HG03039 (cell line): ENCODE data around the gene DMKN.
A peak's percentile ranks its signal among the peaks of the same experiment; 100 is the strongest.
"Not testable (repeated sequence)": the region's sequence is repeated elsewhere in the genome, so short reads cannot be mapped to it uniquely, and the experiment has no call there.

Experiments used
- ATAC-seq: cut with Tn5 transposase; IDR thresholded peaks from one replicate; pipeline ENCODE4 v1.9.1; 2021; ENCODE audit warnings: mild to moderate bottlenecking, moderate library complexity; ENCODE audit not compliant: unreplicated experiment

Gene DMKN

DNA sequence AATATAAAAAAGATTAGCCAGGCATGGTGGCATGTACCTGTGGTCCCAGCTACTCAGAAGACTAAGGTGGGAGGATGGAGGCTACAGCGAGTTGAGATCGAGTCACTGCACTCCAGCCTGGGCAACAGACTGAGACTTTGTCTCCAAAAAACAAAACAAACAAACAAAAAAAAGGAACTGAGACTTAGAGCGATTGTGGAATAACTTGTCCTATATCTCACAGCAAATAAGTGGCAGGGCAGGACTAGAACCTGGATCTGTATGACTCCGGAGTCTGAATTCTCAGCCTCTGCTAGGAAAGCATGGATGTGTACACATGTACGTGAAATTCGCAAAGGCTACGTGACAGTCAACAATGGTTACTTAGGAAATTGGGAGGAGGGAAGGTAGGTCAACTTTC, 43.3 kb downstream of the DMKN start:
- no peak for ATAC-seq

DNA sequence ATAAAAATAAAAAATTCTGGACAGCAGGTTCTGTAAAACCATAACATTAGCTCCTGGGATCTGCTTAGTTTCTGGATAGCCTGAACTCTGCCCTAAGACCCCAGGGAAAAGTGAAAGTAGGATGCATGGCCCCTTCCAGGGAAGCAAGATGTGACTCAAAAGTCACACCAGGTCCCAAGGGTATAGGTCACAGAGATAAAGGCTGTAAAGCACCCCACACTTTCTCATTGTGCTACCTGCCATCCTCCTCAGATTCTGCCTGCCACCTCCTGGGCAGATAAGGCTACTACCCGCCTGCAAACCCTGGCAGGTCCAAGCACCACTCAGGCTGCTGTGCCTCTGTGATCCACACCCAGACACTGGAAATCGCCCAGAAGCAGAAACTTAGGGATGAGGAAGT, 44.8 kb downstream of the DMKN start:
- ATAC-seq, result no peak

DNA sequence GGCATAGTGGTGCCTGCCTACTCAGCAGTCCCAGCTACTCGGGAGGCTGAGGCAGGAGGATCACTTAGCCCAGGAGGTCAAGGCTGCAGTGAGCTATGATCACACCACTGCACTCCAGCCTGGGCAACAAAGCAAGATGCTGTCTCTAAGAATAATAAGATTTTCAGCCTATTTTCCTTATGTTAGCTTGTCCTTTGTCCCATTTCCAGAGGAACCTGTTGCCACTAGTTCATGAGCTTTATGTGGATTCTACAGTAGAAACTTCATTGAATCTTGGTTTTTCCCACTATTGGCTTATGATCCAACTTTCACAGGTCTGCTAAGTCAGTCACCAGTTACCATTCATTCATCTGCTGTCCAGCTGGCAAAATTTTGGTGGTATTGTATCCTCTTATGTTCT, 47.2 kb downstream of the DMKN start:
- no peak for ATAC-seq

GRCh38 chr19:35462956-35463355, 50.5 kb downstream of the DMKN start:
- ATAC-seq, result not testable (repeated sequence)

DNA sequence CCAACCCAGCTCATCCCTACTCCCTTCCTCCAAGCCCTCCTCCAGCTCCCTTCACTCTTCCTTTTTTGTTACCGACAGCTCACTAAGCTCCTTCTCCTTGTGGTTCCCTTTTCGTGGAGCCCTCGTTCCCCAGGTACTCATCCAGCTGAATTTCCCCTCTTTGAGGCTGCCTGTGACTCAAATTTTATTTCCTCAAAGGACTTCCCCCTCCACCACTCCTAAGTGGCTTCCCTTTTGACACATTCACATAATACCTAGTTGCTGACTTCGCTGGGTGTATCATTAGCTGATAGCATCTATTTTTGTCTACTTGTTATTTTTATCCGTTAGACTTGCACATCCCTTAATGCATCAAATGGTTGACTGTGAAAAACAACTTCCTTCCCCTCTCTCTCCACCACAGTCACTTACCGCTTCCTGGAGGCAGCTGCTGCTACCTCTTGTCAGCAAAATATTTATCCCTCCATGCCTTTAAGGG, 50.9 kb downstream of the DMKN start:
- peak; percentile 38 for ATAC-seq

DNA sequence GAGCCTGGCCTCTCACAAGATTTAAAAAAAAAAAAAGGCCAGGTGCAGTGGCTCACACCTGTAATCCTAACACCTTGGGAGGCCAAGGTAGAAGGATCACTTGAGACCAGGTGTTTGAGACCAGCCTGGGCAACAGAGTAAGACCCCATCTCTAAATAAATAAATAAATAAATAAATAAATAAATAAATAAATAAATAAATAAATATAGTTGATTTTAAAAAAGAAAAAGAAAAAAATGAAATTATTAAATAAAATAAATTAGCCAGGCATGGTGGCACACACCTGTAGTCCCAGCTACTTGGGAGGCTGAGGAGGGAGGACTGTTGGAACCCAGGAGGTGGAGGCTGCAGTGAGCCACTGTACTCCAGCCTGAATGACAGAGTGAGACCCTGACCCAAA, 51.7 kb downstream of the DMKN start:
- ATAC-seq, result not testable (repeated sequence)

DNA sequence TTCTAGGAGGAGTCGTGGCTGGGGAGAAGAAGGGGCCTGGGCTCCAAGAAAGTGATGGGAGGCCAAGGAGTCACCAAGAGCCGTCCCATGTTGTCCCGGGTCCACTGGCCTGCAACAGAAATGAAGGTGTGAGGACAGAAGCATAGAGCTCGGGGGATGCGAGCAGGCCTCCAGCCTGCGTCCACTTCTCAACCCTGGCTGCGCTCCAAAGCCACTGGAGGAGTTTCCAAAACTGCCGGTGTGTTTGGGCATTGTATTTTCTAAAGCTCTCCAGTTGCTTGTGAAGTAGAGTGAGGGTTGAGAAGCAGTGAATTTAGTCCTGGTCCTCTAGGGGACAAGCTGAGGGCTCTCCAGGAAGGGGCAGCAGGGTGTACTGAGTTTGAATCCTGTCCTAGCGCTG, 52.4 kb downstream of the DMKN start:
- ATAC-seq, result no peak

DNA sequence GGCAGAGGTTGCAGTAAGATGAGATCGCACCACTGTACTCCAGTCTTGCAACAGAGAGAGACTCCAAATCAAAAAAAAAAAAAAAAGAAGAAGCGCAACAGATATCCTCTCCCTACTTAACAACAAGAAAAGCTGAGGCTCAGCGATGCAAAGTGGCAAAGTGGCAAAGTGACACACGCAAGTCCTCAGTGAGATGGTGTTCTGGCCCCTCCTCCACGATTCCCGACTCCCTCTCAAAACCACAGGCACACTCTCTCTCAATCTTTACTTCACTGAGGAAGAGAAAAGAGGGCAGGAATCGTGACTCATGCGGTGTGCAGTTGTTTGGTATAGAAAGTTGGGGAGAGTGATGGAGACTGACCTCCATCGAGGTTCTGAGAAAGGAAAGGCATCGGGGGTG, 52.8 kb downstream of the DMKN start:
- no peak for ATAC-seq

DNA sequence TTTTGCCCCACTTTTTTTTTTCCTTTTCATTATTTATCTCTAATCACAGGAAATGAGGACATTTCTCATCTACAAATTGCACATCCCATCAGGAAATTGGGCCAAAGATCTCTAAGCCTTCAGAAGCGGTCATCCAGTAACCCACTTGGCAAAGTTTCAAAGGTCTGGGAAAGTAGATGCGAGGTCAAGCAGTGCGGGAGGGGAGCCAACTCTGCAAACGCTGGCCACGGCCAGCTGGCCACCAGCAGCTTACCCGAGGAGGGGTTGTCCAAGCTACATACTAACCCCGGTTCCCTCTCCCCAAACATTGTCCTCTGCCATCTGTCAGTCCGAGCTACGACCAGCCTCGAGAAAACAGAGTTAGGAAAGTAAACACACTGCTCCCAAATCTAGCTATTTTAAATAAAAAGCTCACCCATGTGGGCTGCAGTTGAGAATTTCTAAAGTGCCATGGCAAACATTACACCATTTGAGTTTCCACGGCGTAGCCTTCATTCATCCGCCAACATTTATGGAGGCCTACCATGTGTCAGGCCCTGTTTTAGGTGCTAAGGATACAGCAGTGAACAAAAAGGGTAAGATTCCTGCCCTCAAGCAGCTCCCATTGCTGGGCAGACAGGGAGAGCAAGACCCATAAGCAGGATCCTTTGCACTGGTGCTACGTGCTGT, 53.9 kb downstream of the DMKN start:
- ATAC-seq, result no peak

- no peak for ATAC-seq
Measured at GRCh38 chr19:35458731-35459391, 54.6 kb downstream of the DMKN start.

DNA sequence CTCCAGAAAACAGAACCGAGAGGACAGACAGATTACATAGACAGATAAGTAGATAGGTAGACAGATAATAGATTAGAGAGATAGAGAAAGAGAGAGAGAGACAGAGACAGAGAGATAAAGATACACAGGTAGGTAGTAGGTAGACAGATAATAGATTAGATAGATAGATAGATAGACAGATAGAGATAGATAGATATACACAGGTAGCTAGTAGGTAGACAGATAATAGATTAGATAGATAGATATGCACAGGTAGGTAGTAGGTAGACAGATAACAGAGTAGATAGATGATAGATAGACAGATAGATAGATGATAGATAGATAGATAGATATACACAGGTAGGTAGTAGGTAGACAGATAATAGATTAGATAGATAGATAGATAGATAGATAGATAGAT, 55.3 kb downstream of the DMKN start:
- ATAC-seq, result no peak

DNA sequence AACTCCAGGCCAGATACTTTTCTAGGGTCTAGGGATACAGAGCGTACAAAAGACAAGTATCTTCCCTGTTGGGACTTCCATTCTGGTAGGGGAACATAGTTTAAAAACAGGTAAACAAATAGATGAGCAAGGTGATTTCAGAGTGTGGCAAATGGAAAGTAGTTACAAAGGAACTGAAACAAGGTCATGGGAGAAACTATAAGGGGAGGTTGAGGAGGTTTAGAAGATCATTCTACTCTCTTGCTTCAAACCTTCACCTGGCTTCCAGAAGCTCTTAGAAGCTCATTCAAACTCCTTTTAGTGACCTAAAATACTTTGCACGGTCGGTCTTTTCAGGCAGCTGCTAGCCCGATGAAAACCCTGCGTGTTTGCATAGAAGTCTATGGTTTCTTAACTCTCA, 56.3 kb downstream of the DMKN start:
- no peak for ATAC-seq

DNA sequence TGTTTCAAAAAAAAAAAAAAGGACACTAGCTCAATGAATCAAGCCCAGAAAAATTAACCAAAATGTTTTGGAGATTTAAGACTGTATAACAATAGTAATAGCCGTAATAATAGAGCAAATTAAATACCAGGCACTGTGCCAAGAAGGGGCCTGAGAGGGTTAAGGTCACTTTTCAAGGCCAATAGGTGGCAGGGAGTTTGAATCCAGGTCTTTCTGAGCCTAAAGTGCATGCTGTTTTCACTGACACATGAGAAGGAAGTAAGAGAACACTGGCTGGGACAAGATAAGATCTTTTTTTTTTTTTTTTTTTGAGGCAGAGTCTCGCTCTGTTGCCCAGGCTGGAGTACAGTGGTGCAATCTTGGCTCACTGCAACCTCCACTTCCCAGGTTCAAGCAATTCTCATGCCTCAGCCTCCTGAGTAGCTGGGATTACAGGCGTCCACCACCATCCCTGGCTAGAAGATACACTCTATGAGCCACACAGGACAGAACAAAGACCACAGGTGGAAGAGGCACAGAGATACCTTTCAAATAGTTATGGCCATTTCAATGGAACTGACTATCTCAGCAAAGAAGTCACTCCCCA, 57.7 kb downstream of the DMKN start:
- ATAC-seq, result no peak

DNA sequence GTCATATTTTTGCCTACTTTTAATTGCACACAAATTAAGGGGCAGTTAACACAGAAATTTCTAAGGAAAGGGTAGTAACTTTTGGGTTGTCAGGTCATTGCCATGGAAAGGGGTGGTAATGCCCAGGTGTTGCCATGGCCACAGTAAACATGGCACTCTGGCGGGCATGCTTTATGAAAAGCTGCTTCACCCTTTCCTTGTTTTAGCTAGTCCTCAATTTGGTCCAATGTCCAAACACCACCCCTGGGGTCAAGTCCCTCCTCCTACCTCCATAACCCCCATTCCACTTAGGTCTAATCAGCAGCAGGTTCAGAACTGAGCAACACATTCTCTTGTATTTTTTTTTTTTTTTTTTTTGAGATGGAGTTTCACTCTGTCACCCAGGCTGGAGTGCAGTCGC, 58.8 kb downstream of the DMKN start:
- no peak for ATAC-seq

GRCh38 chr19:35451338-35452096, 61.9 kb downstream of the DMKN start:
- no peak for ATAC-seq

DNA sequence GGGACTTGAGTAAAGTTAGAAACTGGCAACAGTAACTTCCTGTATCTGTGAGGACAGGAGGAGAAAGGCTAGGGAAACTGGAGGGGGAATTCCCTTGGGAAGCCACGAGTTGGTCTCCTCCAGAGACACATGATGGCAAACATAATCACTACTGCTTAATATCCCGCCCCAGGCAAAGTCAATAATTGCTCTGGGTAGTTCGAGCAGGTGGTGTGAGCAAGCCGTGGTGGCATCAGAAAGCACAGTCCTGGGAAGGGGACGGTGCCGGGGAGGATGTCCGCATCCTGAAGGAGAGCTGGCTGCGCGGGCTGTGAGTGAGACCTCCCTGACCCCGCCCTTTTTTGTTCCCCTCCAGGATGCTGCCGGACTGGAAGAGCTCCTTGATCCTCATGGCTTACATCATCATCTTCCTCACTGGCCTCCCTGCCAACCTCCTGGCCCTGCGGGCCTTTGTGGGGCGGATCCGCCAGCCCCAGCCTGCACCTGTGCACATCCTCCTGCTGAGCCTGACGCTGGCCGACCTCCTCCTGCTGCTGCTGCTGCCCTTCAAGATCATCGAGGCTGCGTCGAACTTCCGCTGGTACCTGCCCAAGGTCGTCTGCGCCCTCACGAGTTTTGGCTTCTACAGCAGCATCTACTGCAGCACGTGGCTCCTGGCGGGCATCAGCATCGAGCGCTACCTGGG, 63.9 kb downstream of the DMKN start:
- ATAC-seq, result no peak

- ATAC-seq, result no peak
Measured at GRCh38 chr19:35447606-35448469, 65.6 kb downstream of the DMKN start, which contains the start of gene FFAR2. TSS of gene FFAR2 (plus strand) at chr19:35448257. CDS start at chr19:35449715, 1,458 bp downstream.
